K562 (cell line): ENCODE data around the gene P2RY11. TPM values are rescaled to one million over a fixed set of nuclear protein-coding genes. Genes with fewer than 3 reads are reported as not detected.
A peak's percentile ranks its signal among the peaks of the same experiment; 100 is the strongest.

Experiments used
- ATAC-seq: fragments of 200-7000 bp; cut with Tn5 transposase; 3 replicates; pipeline ENCODE4 v1.9.1; 2020; ENCODE audit warnings: moderate library complexity
- BruUV-seq: library from RNA; stranded (reverse); fragments of 400-500 nt; replicated peaks from 2 replicates; lab custom pipeline; 2021; lab: Mats Ljungman, UMichigan
- CTCF ChIA-PET: fragments of 300-600 bp; formaldehyde crosslinking; extraction: SDS; loops from one replicate; lab custom pipeline; 2021; ENCODE audit warnings: low intra/inter-chr PET ratio; lab: Yijun Ruan, JAX
- POLR2A ChIA-PET: fragments of 300-600, 350-650 bp; sonication (Branson Sonifier 250); formaldehyde crosslinking; extraction: SDS; loops from one replicate; lab custom pipeline; 2021; ENCODE audit warnings: antibody characterized with exemption, inconsistent platforms; lab: Yijun Ruan, JAX
- DNase-seq, 4 experiments: peaks; one replicate each; pipeline versions ENCODE4 v3.0.0 to v3.0.0-alpha.2; 2011 to 2018; ENCODE audit warnings: low spot score in 3 of 4, mixed read lengths in 3 of 4; ENCODE audit errors: extremely low read depth in 1 of 4
- FAIRE-seq: peaks from 2 replicates; lab custom pipeline; 2011; peaks lifted over from hg19 to GRCh38; lab: Jason Lieb, UNC
- H2AFZ ChIP-seq: 2 replicates; pipeline ENCODE4 v1.6.0; 2011; ENCODE audit warnings: low read depth, low read length, control low read depth, inconsistent platforms
- H3K27ac ChIP-seq: fragments of 200-600 bp; 3 replicates; pipeline ENCODE4 v1.8.0; 2011; ENCODE audit warnings: low read depth, mild to moderate bottlenecking, control low read depth, inconsistent platforms, low read length, moderate library complexity, mixed read lengths; ENCODE audit errors: extremely low read depth
- H3K27me3 ChIP-seq, 2 experiments: fragments of 300-600 bp in 1 of 2; 2 replicates in 1 of 2; 3 replicates in 1 of 2; pipeline versions ENCODE4 v1.6.0 to v1.8.0; 2011; ENCODE audit warnings: inconsistent platforms in 2 of 2, low read length in 2 of 2, mild to moderate bottlenecking in 1 of 2, mixed read lengths in 1 of 2, moderate library complexity in 1 of 2; ENCODE audit not compliant: control insufficient read depth in 2 of 2, insufficient read depth in 2 of 2
- H3K36me3 ChIP-seq: fragments of 300-600 bp; 3 replicates; pipeline ENCODE4 v1.8.0; 2011; ENCODE audit warnings: mild to moderate bottlenecking, low read length, inconsistent platforms; ENCODE audit not compliant: control insufficient read depth, insufficient read depth
- H3K4me1 ChIP-seq, 2 experiments: fragments of 200-600 bp in 1 of 2; replicated peaks in 1 of 2; 2 replicates in 1 of 2; 3 replicates in 1 of 2; pipeline versions ENCODE4 v1.5.1 to v1.8.0; 2011; ENCODE audit warnings: inconsistent platforms in 2 of 2, low read length in 2 of 2, mild to moderate bottlenecking in 1 of 2, mixed read lengths in 1 of 2, moderate library complexity in 1 of 2; ENCODE audit not compliant: control insufficient read depth in 2 of 2, insufficient read depth in 2 of 2
- H3K4me2 ChIP-seq: 2 replicates; pipeline ENCODE4 v1.6.1; 2011; ENCODE audit warnings: low read length, control low read depth, inconsistent platforms, mixed read lengths; ENCODE audit not compliant: insufficient read depth
- H3K4me3 ChIP-seq: fragments of 200-600 bp; sonication (generic), shearing (Covaris generic); 2 replicates; pipeline ENCODE4 v1.5.1; 2016; ENCODE audit warnings: control low read depth, inconsistent platforms
- H3K79me2 ChIP-seq: fragments of 200-600 bp; 3 replicates; pipeline ENCODE4 v1.8.0; 2011; ENCODE audit warnings: low read length, inconsistent platforms; ENCODE audit not compliant: control insufficient read depth, insufficient read depth
- H3K9ac ChIP-seq, 2 experiments: 2 replicates each; pipeline versions ENCODE4 v1.6.0 to v1.6.1; 2011; ENCODE audit warnings: low read depth in 2 of 2, low read length in 2 of 2, control low read depth in 1 of 2, inconsistent platforms in 1 of 2, mild to moderate bottlenecking in 1 of 2, mixed read lengths in 1 of 2; ENCODE audit not compliant: insufficient read depth in 1 of 2
- H3K9me1 ChIP-seq: one replicate; pipeline ENCODE4 v1.6.0; 2011; ENCODE audit warnings: inconsistent platforms, mild to moderate bottlenecking, low read length, moderate library complexity; ENCODE audit not compliant: control insufficient read depth, insufficient read depth
- H3K9me3 ChIP-seq: replicated peaks from 2 replicates; pipeline ENCODE4 v1.5.1; 2011; ENCODE audit warnings: low read depth, low read length, inconsistent platforms; ENCODE audit not compliant: control insufficient read depth, insufficient read depth
- H4K20me1 ChIP-seq: replicated peaks from 2 replicates; pipeline ENCODE4 v1.6.1; 2011; ENCODE audit warnings: low read length, inconsistent platforms, mixed read lengths; ENCODE audit not compliant: control insufficient read depth, insufficient read depth
- CBX1 ChIP-seq: sonication (generic); IDR thresholded peaks from 2 replicates; pipeline ENCODE4 v1.6.1; 2016; ENCODE audit warnings: antibody characterized with exemption, low read depth, mild to moderate bottlenecking
- CHD2 ChIP-seq: IDR thresholded peaks from 2 replicates; pipeline ENCODE4 v1.6.1; 2011; ENCODE audit warnings: low read depth, low read length
- CREM ChIP-seq: IDR thresholded peaks from 2 replicates; pipeline ENCODE4 v1.6.1; 2014; ENCODE audit warnings: antibody characterized with exemption, low read depth
- FIP1L1 ChIP-seq: fragments of 200-400 bp; formaldehyde crosslinking; IDR thresholded peaks from 2 replicates; pipeline ENCODE4 v1.6.1; 2018; ENCODE audit warnings: mild to moderate bottlenecking, low read depth, low read length; ENCODE audit not compliant: poor library complexity, severe bottlenecking
- HMBOX1 ChIP-seq: sonication (generic); IDR thresholded peaks from 2 replicates; pipeline ENCODE4 v1.6.1; 2016
- HNRNPUL1 ChIP-seq: fragments of 200-400 bp; formaldehyde crosslinking; IDR thresholded peaks from 2 replicates; pipeline ENCODE4 v1.6.1; 2017; ENCODE audit warnings: low read length
- MAX ChIP-seq: sonication (generic); formaldehyde crosslinking; IDR thresholded peaks from 2 replicates; pipeline ENCODE4 v1.9.0; 2022; ENCODE audit warnings: mild to moderate bottlenecking, missing genetic modification reagents
- MECOM ChIP-seq: fragments of 250-450 bp; sonication (Bioruptor Pico); IDR thresholded peaks from 2 replicates; pipeline ENCODE4 v1.8.0; 2022; ENCODE audit warnings: inconsistent platforms
- NR3C1 ChIP-seq: sonication (generic); formaldehyde crosslinking; IDR thresholded peaks from 2 replicates; pipeline ENCODE4 v1.8.1; 2022; ENCODE audit warnings: missing genetic modification reagents
- POLR2A ChIP-seq: fragments of 450-650 bp; conservative IDR thresholded peaks from 2 replicates; pipeline ENCODE4 v1.6.1; 2016
- POLR2AphosphoS2 ChIP-seq: IDR thresholded peaks from 2 replicates; pipeline ENCODE4 v1.6.1; 2012; ENCODE audit warnings: low read length, improper control_type of control experiment
- POLR2B ChIP-seq: fragments of 450-650 bp; IDR thresholded peaks from 2 replicates; pipeline ENCODE4 v1.6.1; 2018; ENCODE audit warnings: low read depth; ENCODE audit not compliant: partially characterized antibody
- POLR2G ChIP-seq: fragments of 200-400 bp; formaldehyde crosslinking; IDR thresholded peaks from 2 replicates; pipeline ENCODE4 v1.6.1; 2017; ENCODE audit warnings: low read depth, mild to moderate bottlenecking, antibody characterized with exemption, low read length, moderate library complexity
- RBFOX2 ChIP-seq: fragments of 200-400 bp; formaldehyde crosslinking; IDR thresholded peaks from 2 replicates; pipeline ENCODE4 v1.6.1; 2017; ENCODE audit warnings: low read depth, mild to moderate bottlenecking, low read length, moderate library complexity
- RBM22 ChIP-seq: fragments of 200-400 bp; formaldehyde crosslinking; IDR thresholded peaks from 2 replicates; pipeline ENCODE4 v1.6.1; 2018; ENCODE audit warnings: low read length, low read depth; ENCODE audit not compliant: poor library complexity, severe bottlenecking
- SIN3A ChIP-seq, 2 experiments: fragments of 150-350 bp in 1 of 2; IDR thresholded peaks; 2 replicates each; pipeline ENCODE4 v1.6.1; 2011 to 2016; ENCODE audit warnings: borderline replicate concordance in 2 of 2, low read depth in 2 of 2, low read length in 2 of 2, mild to moderate bottlenecking in 2 of 2, moderate library complexity in 2 of 2; ENCODE audit not compliant: control insufficient read depth in 1 of 2
- SNRNP70 ChIP-seq: fragments of 200-400 bp; formaldehyde crosslinking; optimal IDR thresholded peaks from 2 replicates; pipeline ENCODE3; 2017; ENCODE audit warnings: low read depth, low read length
- TAF15 ChIP-seq: fragments of 200-400 bp; formaldehyde crosslinking; IDR thresholded peaks from 2 replicates; pipeline ENCODE4 v1.6.1; 2017; ENCODE audit warnings: mild to moderate bottlenecking, low read depth, low read length, moderate library complexity
- TAF9B ChIP-seq: fragments of 450-650 bp; IDR thresholded peaks from 2 replicates; pipeline ENCODE4 v1.6.1; 2018; ENCODE audit warnings: mild to moderate bottlenecking; ENCODE audit not compliant: partially characterized antibody
- XRCC5 ChIP-seq: fragments of 200-400 bp; formaldehyde crosslinking; IDR thresholded peaks from 2 replicates; pipeline ENCODE4 v1.6.1; 2017; ENCODE audit warnings: low read depth, mild to moderate bottlenecking, low read length
- ZNF431 ChIP-seq: sonication (generic); formaldehyde crosslinking; IDR thresholded peaks from 2 replicates; pipeline ENCODE4 v1.8.0; 2022; ENCODE audit warnings: mild to moderate bottlenecking, missing genetic modification reagents
- WGBS: fragments of 100-300 bp; shearing (Covaris generic); methylation state at CpG from one replicate; pipeline ENCODE4 v1.1.6; 2016; ENCODE audit warnings: low coverage, mixed read lengths; ENCODE audit not compliant: insufficient coverage; ENCODE audit errors: missing lambda C conversion rate; 5-methylcytosine and 5-hydroxymethylcytosine counted together
- in situ Hi-C: fragments of 300-500 bp; cut with MboI; formaldehyde crosslinking; loops from 4 replicates; pipeline ENCODE4 v1.15.0; 2018; ENCODE audit warnings: inconsistent platforms, mixed read lengths
- intact Hi-C: fragments of 100-400 bp; cut with micrococcal nuclease; formaldehyde crosslinking; loops from 2 replicates; pipeline ENCODE4 v1.14.2; 2022
- polyA plus RNA-seq, 8 experiments: library from polyadenylated mRNA; depleted of rRNA in 4 of 8; stranded (reverse) in 5 of 8; unstranded in 3 of 8; fragments of >200 nt; fragmentation: Nextera tagmentation in 2 of 8; fragmentation: Illumina TruSeq in 1 of 8; extraction: Ambion mirVana in 2 of 8; extraction: Trizol in 1 of 8; gene quantifications; 2 replicates each; pipeline versions ENCODE4 v1.2.1 to v1.2.3, GENCODE V29; 2011 to 2014; ENCODE audit warnings: inconsistent platforms in 1 of 8, missing spikeins in 1 of 8
- total RNA-seq, 7 experiments: library from RNA; depleted of rRNA in 6 of 7; stranded (reverse); fragments of >200 nt in 6 of 7; fragmentation: Illumina TruSeq in 2 of 7; extraction: Trizol in 2 of 7; gene quantifications; 2 replicates each; pipeline versions ENCODE4 v1.2.1 to v1.2.3, GENCODE V29; 2011 to 2021; ENCODE audit warnings: low replicate concordance in 1 of 7

P2RY11 gene
- total and polyA plus RNA-seq, 9 of the 15 experiments (the other 6 are each of a cell fraction or from before 2014, with no cell fraction given), result 0.03 to 10.1 (median 1.5) TPM

GRCh38 chr19:10114651-10115391 lies 3.3 kb downstream of the P2RY11 start:
- H3K4me3 ChIP-seq, result no peak overlapping the region
- ChIA-PET POLR2A (interaction anchor here (0.6 to 5.8 kb wide), 8 partner anchors 7 to 361 kb away, joined by 3 to 49 read pairs (median 4); partner anchors contain the start of gene PPAN), CTCF (interaction anchor here (0.5 kb wide), 1 partner anchor 58 kb away, joined by 3 read pairs; no protein-coding TSS in a partner anchor)
- H4K20me1 ChIP-seq, result peaks cover 5% of the 10 kb centered on the region; the same call in 1 of the 2 replicates
- no peak overlapping the region for H3K27ac ChIP-seq
- no peaks in the 10 kb centered on the region for H3K27me3 ChIP-seq
- 80% methylated on average over 12 of the region's 26 CpGs for WGBS
- H3K9me1 ChIP-seq, result no peaks in the 10 kb centered on the region
- no peak overlapping the region for H2AFZ ChIP-seq
- in situ Hi-C loops, result no loop called here
- H3K9ac ChIP-seq, result peak overlapping the region in 1 of 2 experiments; percentile 50; a peak in 1 of 4 replicates
- FAIRE-seq (no peak), DNase-seq (peak in 2 of 4 experiments; percentile 33), ATAC-seq (peak; percentile 4)
- H3K4me1 ChIP-seq, result peaks cover 3 to 91% of the 10 kb centered on the region in 2 experiments; a peak in 3 of 5 replicates
- peaks cover 15% of the 10 kb centered on the region for H3K79me2 ChIP-seq
- no TSS peak for BruUV-seq
- intact Hi-C loops, result loop anchor here (5.0 kb wide), 1 partner anchor 183 kb away; no protein-coding TSS in a partner anchor
- peaks cover 63% of the 10 kb centered on the region; the same call in 2 of the 3 replicates for H3K36me3 ChIP-seq
- no peak overlapping the region for H3K4me2 ChIP-seq
- no peaks in the 10 kb centered on the region for H3K9me3 ChIP-seq
- TF ChIP-seq TAF15 (0 out of 2 replicates have a peak, but pooled peaks have one; percentile 82), CBX1 (0 out of 2 replicates have a peak, but pooled peaks have one; percentile 14), TAF9B (no peak), MECOM (no peak), HNRNPUL1 (peak; percentile 19; the same call in 1 of the 2 replicates), MAX (CRISPR knock-in tag) (0 out of 2 replicates have a peak, but pooled peaks have one; percentile 26), RBFOX2 (peak; percentile 68), HMBOX1 (no peak), RBM22 (peak; percentile 82), XRCC5 (peak; percentile 74; the same call in 1 of the 2 replicates), POLR2G (peak; percentile 5), CREM (0 out of 2 replicates have a peak, but pooled peaks have one; percentile 5), SNRNP70 (peak; percentile 38), POLR2A (peak; percentile 64), SIN3A (IDR thresholded peaks at IDR 0.05; ENCODE audit: borderline replicate concordance in 2 of 2, control insufficient read depth in 1 of 2, low read depth in 2 of 2, low read length in 2 of 2) (peak in 1 of 2 experiments; percentile 14; a peak in 1 of 4 replicates), ZNF431 (CRISPR knock-in tag) (0 out of 2 replicates have a peak, but pooled peaks have one; percentile 29), POLR2AphosphoS2 (peak; percentile 15; the same call in 1 of the 2 replicates), POLR2B (peak; percentile 53), CHD2 (peak; percentile 7; the same call in 1 of the 2 replicates), FIP1L1 (peak; percentile 3), NR3C1 (CRISPR knock-in tag) (0 out of 2 replicates have a peak, but pooled peaks have one; percentile 42)
